Measurements from ENCODE around the gene TM6SF1.

The TM6SF1 gene

DNA sequence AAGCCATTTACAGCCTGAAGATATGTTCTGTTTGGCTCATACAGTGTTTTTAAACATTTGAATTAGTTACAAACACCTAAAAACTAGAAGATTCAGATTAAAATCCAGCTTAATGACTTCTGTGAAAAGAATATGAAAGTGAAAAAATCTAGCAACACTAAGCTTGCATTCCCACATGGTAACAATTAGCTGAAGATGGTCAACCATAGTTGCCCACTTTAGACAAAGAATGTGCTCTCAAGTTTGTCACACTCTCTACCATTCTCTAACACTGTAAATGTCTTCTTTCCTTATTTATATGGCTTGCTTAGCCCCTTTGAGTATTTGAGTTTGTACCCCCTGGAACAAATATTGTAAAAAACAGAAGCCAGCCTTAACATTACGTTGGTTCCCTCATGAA lies 67.4 kb downstream of the TM6SF1 start:
- DNase-seq (ENCODE audit: low read depth in 2 of 2) = no peak

DNA sequence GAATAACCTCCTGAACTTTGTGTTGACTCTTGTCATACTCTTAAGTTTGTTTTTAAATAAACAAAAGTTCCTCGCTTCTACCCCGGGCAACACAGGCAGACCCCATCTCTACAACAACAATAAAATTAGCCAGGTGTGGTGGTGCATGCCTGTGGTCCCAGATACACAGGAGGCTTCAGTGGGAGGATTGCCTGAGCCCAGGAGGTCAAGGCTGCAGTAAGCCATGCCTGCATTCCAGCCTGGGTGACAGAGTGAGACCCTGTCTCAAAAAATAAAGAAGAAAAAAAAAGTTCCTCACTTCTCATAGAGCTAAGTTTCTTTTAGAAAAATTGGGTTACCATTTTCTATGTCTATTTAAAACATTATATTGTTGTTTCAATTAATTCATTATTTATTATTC lies 70.9 kb downstream of the TM6SF1 start:
- DNase-seq (ENCODE audit: low read depth in 2 of 2) = no peak

DNA sequence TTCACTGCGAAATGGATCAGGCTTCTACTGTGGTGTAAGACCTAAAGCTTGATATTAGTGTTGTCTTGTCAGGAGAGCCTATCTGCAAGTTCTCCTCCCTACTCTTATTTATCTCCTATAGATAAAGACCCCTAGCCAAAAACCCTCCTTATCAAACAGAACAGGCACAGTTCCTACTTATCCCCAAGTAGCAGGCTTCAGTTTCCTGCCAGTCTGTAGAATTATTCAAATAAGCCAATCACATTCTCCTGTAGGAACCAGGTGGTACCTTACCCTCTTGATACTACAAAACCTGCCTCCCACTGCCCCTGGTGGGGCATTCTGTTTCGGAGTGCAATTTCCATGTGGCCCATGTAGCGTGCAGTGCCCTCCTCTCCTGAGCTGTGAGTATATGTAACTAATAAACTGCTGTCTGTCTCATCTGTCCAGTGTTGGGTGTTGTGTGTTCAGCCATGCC lies 71.5 kb downstream of the TM6SF1 start:
- DNase-seq (ENCODE audit: low read depth in 2 of 2) = no peak

DNA sequence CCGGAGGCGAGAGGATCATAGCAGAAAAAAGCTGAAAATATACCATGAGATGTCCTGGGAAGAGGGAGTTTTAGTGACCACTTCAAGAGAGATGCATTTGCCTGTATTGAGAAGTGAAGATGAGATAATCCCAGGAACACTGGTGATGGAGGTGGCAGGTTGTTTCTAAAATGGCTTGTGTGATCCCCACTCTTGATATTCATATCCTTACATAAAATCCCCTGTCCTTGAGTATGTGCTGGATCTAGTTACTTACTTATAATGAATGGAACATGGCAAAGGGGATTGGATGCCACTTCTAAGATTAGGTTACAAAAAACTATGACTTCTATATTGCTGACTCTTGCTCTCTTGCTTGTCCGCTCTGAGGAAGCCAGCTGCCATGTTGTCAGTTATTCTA lies 78.1 kb downstream of the TM6SF1 start:
- no peak for DNase-seq (ENCODE audit: low read depth in 2 of 2)

Data from stimulated activated CD8-positive, alpha-beta memory T cell treated with anti-CD3 and anti-CD28 coated beads, Interleukin-15, amount 100 ng/mL, for 4 hours (primary cell).